GM19467 (cell line): Measurements from ENCODE around the gene RNF208.

ENCODE experiments used
- ATAC-seq: cut with Tn5 transposase; IDR thresholded peaks from one replicate; pipeline ENCODE4 v1.9.1; 2021; ENCODE audit warnings: mild to moderate bottlenecking, moderate library complexity; ENCODE audit not compliant: unreplicated experiment

Gene RNF208

GRCh38 chr9:137193771-137194170 is 28.3 kb downstream of the RNF208 start:
- ATAC-seq: no peak

- no peak for ATAC-seq
These were observed 29.2 kb downstream of the RNF208 start for GRCh38 chr9:137192859-137193258.

- ATAC-seq: no peak
These were observed 29.6 kb downstream of the RNF208 start for GRCh38 chr9:137192448-137192780.

- no peak for ATAC-seq
These were observed 30.2 kb downstream of the RNF208 start for GRCh38 chr9:137191691-137192447.

- no peak for ATAC-seq
These were observed 30.8 kb downstream of the RNF208 start for GRCh38 chr9:137191245-137191644.

- ATAC-seq: no peak
These were observed 31.7 kb downstream of the RNF208 start for GRCh38 chr9:137190315-137190856.

- no peak for ATAC-seq
These were observed 32.4 kb downstream of the RNF208 start for GRCh38 chr9:137189297-137190295.

GRCh38 chr9:137188490-137189296 is 33.3 kb downstream of the RNF208 start, which contains the start of the genes ANAPC2 and SSNA1:
TSS of gene ANAPC2 (minus strand) at chr9:137188560. CDS start at chr9:137188532, 28 bp downstream.
TSS of gene SSNA1 (plus strand) at chr9:137188676. CDS start at chr9:137188727, 51 bp downstream.
- peak; percentile 74 for ATAC-seq

- ATAC-seq: no peak
These were observed 34.0 kb downstream of the RNF208 start for GRCh38 chr9:137188086-137188489.

- no peak for ATAC-seq
These were observed 34.7 kb downstream of the RNF208 start for GRCh38 chr9:137187386-137187785.

GRCh38 chr9:137186385-137186784 is 35.7 kb downstream of the RNF208 start:
- ATAC-seq: no peak

- no peak for ATAC-seq
These were observed 36.1 kb downstream of the RNF208 start for GRCh38 chr9:137185921-137186320.

- ATAC-seq: no peak
These were observed 37.0 kb downstream of the RNF208 start for GRCh38 chr9:137184881-137185660.

GRCh38 chr9:137183980-137184595 is 38.0 kb downstream of the RNF208 start:
- ATAC-seq: no peak

- ATAC-seq: no peak
These were observed 39.2 kb downstream of the RNF208 start for GRCh38 chr9:137182836-137183235.

- ATAC-seq: no peak
These were observed 40.4 kb downstream of the RNF208 start for GRCh38 chr9:137181680-137182079.

GRCh38 chr9:137180491-137180890 is 41.5 kb downstream of the RNF208 start:
- no peak for ATAC-seq

- ATAC-seq: no peak
These were observed 42.3 kb downstream of the RNF208 start for GRCh38 chr9:137179761-137180160.

- no peak for ATAC-seq
These were observed 43.0 kb downstream of the RNF208 start for GRCh38 chr9:137178939-137179630.
